Neural crest cell (in vitro differentiated cells): Measurements from ENCODE around the gene P4HA1. TPM values are rescaled to one million over a fixed set of nuclear protein-coding genes. Genes with fewer than 3 reads are reported as not detected.

Experiments used
- DNase-seq: peaks from one replicate; pipeline ENCODE4 v3.0.0; 2021; ENCODE audit warnings: low read depth, mixed read lengths, low spot score
- H3K27ac Mint-ChIP-seq: one replicate; pipeline ENCODE4 v1.8.0; 2021; ENCODE audit warnings: mild to moderate bottlenecking, mixed read lengths; ENCODE audit not compliant: unreplicated experiment
- H3K27me3 Mint-ChIP-seq: 2 replicates; pipeline ENCODE4 v1.8.0; 2021; ENCODE audit warnings: low read depth, mild to moderate bottlenecking, mixed read lengths
- H3K36me3 Mint-ChIP-seq: 2 replicates; pipeline ENCODE4 v1.8.0; 2021; ENCODE audit warnings: low read depth, mild to moderate bottlenecking, mixed read lengths
- H3K4me1 Mint-ChIP-seq: 2 replicates; pipeline ENCODE4 v1.8.0; 2021; ENCODE audit warnings: mixed read lengths
- H3K4me3 Mint-ChIP-seq: one replicate; pipeline ENCODE4 v1.8.0; 2021; ENCODE audit warnings: mild to moderate bottlenecking, mixed read lengths
- H3K9me3 Mint-ChIP-seq: 2 replicates; pipeline ENCODE4 v1.8.0; 2021; ENCODE audit warnings: mixed read lengths
- CTCF ChIP-seq: fragments of 200-600 bp; sonication (generic); conservative IDR thresholded peaks from 2 replicates; pipeline ENCODE4 v1.5.0; 2021; ENCODE audit warnings: antibody characterized with exemption, mild to moderate bottlenecking
- total RNA-seq: library from RNA; stranded (reverse); gene quantifications from 2 replicates; pipeline ENCODE4 v1.2.1, GENCODE V29; 2021

The P4HA1 gene
- total RNA-seq, 1 donor from 2014 or later = 32.2 TPM

DNA sequence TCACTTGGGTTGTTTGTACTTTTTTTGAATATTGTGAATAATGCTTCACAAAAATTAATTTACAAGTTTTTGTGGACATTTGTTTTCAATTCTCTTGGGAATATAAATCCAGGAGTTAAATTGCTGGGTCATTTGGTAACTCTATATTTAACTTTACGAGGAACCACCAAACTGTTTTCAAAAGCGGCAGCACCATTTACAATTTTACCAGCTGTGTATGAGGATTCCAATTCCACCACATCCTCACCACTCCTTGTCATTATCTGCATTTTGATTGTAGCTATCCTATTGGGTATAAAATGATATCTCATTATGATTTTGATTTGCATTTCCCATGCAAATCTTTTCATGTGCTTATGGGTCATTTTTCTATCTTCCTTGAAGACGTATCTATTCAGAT, 9.6 kb upstream of the P4HA1 start:
- H3K9me3 Mint-ChIP-seq = peaks cover 3% of the 10 kb centered on the region
- DNase-seq = no peak
- peaks cover 7% of the 10 kb centered on the region for H3K4me1 Mint-ChIP-seq
- TF ChIP-seq CTCF = no peak
- no peaks in the 10 kb centered on the region for H3K27me3 Mint-ChIP-seq
- H3K27ac Mint-ChIP-seq = no peak overlapping the region
- no peak overlapping the region for H3K4me3 Mint-ChIP-seq
- H3K36me3 Mint-ChIP-seq = peaks cover 25% of the 10 kb centered on the region

- Mint-ChIP-seq H3K9me3 (no peaks in the 10 kb centered on the region), H3K27me3 (no peaks in the 10 kb centered on the region), H3K36me3 (peaks cover 2% of the 10 kb centered on the region), H3K27ac (no peak overlapping the region), H3K4me3 (no peak overlapping the region), H3K4me1 (peaks cover 23% of the 10 kb centered on the region)
- DNase-seq = no peak
- no peak for TF ChIP-seq CTCF
These were observed 2.5 kb upstream of the P4HA1 start for GRCh38 chr10:73099141-73099540.

GRCh38 chr10:73097305-73097670, 622 bp upstream of the P4HA1 start:
- H3K27me3 Mint-ChIP-seq = no peaks in the 10 kb centered on the region
- TF ChIP-seq CTCF = no peak
- no peaks in the 10 kb centered on the region for H3K9me3 Mint-ChIP-seq
- H3K4me3 Mint-ChIP-seq = peak overlapping the region; percentile 92
- no peak for DNase-seq
- no peak overlapping the region for H3K27ac Mint-ChIP-seq
- H3K4me1 Mint-ChIP-seq = peaks cover 34% of the 10 kb centered on the region
- peaks cover 2% of the 10 kb centered on the region for H3K36me3 Mint-ChIP-seq

DNA sequence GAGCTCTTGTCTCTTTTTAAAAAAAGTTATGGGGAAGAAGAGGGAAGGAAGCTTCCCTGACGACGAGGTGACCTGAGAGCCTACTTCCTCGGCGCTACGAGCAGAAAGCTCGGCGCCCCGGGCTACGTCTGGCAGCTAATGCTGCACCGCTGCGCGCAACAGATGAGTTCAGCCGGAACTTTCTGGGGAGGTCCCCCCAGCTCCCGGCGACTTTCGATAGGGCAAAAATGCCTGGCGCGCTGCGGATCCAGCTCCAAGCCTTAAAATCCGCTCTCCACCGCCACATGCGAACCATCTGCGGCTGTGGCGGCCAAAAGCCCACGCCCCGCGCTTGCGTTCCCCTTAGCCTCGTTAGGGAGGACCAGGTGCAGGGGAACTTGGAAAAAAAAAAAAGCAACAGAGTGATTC, 621 bp downstream of the P4HA1 start:
- H3K27me3 Mint-ChIP-seq = no peaks in the 10 kb centered on the region
- DNase-seq = peak; percentile 43
- no peaks in the 10 kb centered on the region for H3K9me3 Mint-ChIP-seq
- no peak for TF ChIP-seq CTCF
- H3K27ac Mint-ChIP-seq = peak overlapping the region; percentile 85
- H3K4me3 Mint-ChIP-seq = peak overlapping the region; percentile 92
- peaks cover 3% of the 10 kb centered on the region for H3K36me3 Mint-ChIP-seq
- peaks cover 42% of the 10 kb centered on the region for H3K4me1 Mint-ChIP-seq

DNA sequence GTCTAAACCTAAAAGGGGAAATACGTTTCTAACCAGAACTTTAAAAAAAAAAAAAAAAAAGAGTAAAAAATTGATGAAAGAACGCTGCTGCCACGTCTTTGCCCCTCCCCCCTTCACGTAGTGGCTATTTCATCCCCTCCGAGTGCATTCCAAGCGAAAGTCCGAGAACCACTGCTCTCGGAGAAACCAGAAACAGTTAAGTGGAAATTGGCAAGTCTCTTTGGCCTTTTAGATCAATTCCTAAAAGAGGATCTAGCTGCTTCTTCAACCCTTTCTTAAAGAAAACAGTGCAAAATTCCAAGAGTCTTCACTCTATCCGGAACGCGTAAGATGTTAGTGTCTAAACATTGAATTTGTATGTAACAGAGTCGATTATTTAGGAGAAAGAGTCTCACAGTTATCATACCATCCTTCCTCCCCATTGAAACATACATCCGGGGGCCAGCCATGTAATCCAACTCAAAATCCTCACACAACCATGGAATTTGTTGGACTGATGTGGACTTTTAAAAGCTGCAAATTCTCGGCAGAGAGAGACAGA, 1.1 kb downstream of the P4HA1 start:
- H3K27me3 Mint-ChIP-seq = no peaks in the 10 kb centered on the region

More for the DNA sequence above, 1.1 kb downstream of the P4HA1 start:
- Mint-ChIP-seq H3K27ac (peak overlapping the region; percentile 85), H3K4me3 (peak overlapping the region; percentile 92), H3K9me3 (no peaks in the 10 kb centered on the region), H3K4me1 (peaks cover 42% of the 10 kb centered on the region), H3K36me3 (peaks cover 3% of the 10 kb centered on the region)
- peak; percentile 48 for DNase-seq
- TF ChIP-seq CTCF = no peak
